ENCODE data around the gene MAP7D2. TPM values are rescaled to one million over a fixed set of nuclear protein-coding genes. Genes with fewer than 3 reads are reported as not detected.
"Not testable (repeated sequence)": the region's sequence is repeated elsewhere in the genome, so short reads cannot be mapped to it uniquely, and the experiment has no call there.

The MAP7D2 gene
- polyA plus RNA-seq, 3 donors, result 0.45 TPM; not detected in 2

DNA sequence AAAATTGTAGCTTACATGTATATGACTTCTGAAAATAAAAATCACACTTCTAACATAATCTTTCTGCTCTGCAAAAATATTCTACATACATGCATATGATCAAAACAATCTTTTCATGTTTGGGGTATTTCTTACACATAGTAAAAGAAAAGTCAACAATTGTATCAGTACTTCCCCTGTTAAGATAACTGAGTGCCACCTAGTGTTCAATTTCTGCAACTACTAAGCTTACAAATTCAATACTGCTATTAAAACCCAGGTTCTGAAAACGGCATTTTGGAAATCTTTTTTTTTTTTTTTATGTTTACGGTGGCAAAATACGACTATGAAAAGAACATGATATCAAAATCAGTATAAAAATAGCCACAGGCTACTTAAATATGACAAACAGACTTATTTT lies 10.7 kb upstream of the MAP7D2 start:
- TF ChIP-seq, protein P1, sequence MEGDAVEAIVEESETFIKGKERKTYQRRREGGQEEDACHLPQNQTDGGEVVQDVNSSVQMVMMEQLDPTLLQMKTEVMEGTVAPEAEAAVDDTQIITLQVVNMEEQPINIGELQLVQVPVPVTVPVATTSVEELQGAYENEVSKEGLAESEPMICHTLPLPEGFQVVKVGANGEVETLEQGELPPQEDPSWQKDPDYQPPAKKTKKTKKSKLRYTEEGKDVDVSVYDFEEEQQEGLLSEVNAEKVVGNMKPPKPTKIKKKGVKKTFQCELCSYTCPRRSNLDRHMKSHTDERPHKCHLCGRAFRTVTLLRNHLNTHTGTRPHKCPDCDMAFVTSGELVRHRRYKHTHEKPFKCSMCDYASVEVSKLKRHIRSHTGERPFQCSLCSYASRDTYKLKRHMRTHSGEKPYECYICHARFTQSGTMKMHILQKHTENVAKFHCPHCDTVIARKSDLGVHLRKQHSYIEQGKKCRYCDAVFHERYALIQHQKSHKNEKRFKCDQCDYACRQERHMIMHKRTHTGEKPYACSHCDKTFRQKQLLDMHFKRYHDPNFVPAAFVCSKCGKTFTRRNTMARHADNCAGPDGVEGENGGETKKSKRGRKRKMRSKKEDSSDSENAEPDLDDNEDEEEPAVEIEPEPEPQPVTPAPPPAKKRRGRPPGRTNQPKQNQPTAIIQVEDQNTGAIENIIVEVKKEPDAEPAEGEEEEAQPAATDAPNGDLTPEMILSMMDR (IDR thresholded peaks at IDR 0.05), result peak; percentile 25
- H3K36me3 Mint-ChIP-seq, result peaks cover 10 to 57% of the 10 kb centered on the region in 2 donors
- H3K4me3 ChIP-seq (replicated peaks in 1 of 3; ENCODE audit: low read depth in 2 of 3, low read length in 3 of 3); H3K9ac ChIP-seq (ENCODE audit: insufficient read depth, low read length, poor library complexity, severe bottlenecking); H3K4me2 ChIP-seq (replicated peaks; ENCODE audit: extremely low read depth, low read length, poor library complexity, severe bottlenecking); intact Hi-C loops (cut with micrococcal nuclease); H3K27me3 ChIP-seq (ENCODE audit: control insufficient read depth in 2 of 2, insufficient read depth in 2 of 2, low read length in 2 of 2); H3K9me3 Mint-ChIP-seq; H3K27ac Mint-ChIP-seq; H3K9me3 ChIP-seq (replicated peaks in 1 of 2; ENCODE audit: control insufficient read depth in 1 of 2, insufficient read depth in 1 of 2, low read length in 2 of 2); H3K4me3 Mint-ChIP-seq; H3K79me2 ChIP-seq (ENCODE audit: insufficient read depth, low read length); H2AFZ ChIP-seq (ENCODE audit: insufficient read depth, low read depth, low read length, poor library complexity, severe bottlenecking); H3K4me1 ChIP-seq (ENCODE audit: control insufficient read depth in 1 of 2, insufficient read depth in 2 of 2, low read length in 2 of 2); H3K4me1 Mint-ChIP-seq; H3K27ac ChIP-seq (ENCODE audit: low read depth in 1 of 2, low read length in 2 of 2); DNase-seq; H3K27me3 Mint-ChIP-seq (ENCODE audit: low read depth in 3 of 3): not testable (repeated sequence)
- peaks cover 22 to 62% of the 10 kb centered on the region in 2 donors for H3K36me3 ChIP-seq (replicated peaks in 1 of 2; ENCODE audit: control insufficient read depth in 1 of 2, insufficient read depth in 2 of 2, low read length in 2 of 2)
- no CpG with 5 or more reads among the region's 3 CpGs for WGBS (ENCODE audit: insufficient coverage)
- peaks cover 26% of the 10 kb centered on the region for H4K20me1 ChIP-seq (ENCODE audit: insufficient read depth, low read length)

DNA sequence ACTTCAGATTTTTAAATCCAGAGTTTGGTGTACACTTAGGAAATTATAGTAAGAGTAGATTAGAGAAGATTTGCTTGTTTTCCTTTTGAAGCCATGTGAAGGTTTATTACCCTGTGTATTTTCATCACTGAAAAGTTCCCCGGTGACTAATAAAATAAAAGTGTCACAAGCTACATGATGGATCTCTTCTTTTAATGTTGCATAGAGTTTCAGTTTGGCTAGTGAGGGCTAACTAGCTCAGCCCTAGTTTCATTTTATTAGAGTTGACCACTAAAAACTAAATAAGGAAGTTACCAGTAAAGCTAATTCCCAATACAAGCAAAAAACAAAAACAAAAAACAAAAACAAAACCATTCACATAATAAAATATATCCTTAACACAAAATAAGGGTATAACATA lies 10.1 kb upstream of the MAP7D2 start:
- peaks cover 10 to 53% of the 10 kb centered on the region in 2 donors for H3K36me3 Mint-ChIP-seq
- H3K9me3 Mint-ChIP-seq; intact Hi-C loops (cut with micrococcal nuclease); H3K4me2 ChIP-seq (replicated peaks; ENCODE audit: extremely low read depth, low read length, poor library complexity, severe bottlenecking); H3K9me3 ChIP-seq (replicated peaks in 1 of 2; ENCODE audit: control insufficient read depth in 1 of 2, insufficient read depth in 1 of 2, low read length in 2 of 2); H3K27ac ChIP-seq (ENCODE audit: low read depth in 1 of 2, low read length in 2 of 2); DNase-seq; H3K4me1 Mint-ChIP-seq; H3K4me3 Mint-ChIP-seq; H3K27me3 Mint-ChIP-seq (ENCODE audit: low read depth in 3 of 3); H3K27ac Mint-ChIP-seq; H2AFZ ChIP-seq (ENCODE audit: insufficient read depth, low read depth, low read length, poor library complexity, severe bottlenecking); H3K4me1 ChIP-seq (ENCODE audit: control insufficient read depth in 1 of 2, insufficient read depth in 2 of 2, low read length in 2 of 2); H3K27me3 ChIP-seq (ENCODE audit: control insufficient read depth in 2 of 2, insufficient read depth in 2 of 2, low read length in 2 of 2); H3K4me3 ChIP-seq (replicated peaks in 1 of 3; ENCODE audit: low read depth in 2 of 3, low read length in 3 of 3); H3K79me2 ChIP-seq (ENCODE audit: insufficient read depth, low read length); H3K9ac ChIP-seq (ENCODE audit: insufficient read depth, low read length, poor library complexity, severe bottlenecking): not testable (repeated sequence)
- peaks cover 21% of the 10 kb centered on the region for H4K20me1 ChIP-seq (ENCODE audit: insufficient read depth, low read length)
- H3K36me3 ChIP-seq (replicated peaks in 1 of 2; ENCODE audit: control insufficient read depth in 1 of 2, insufficient read depth in 2 of 2, low read length in 2 of 2), result peaks cover 20 to 56% of the 10 kb centered on the region in 2 donors
- WGBS (ENCODE audit: insufficient coverage), result no CpG with 5 or more reads among the region's 1 CpG
